ENCODE measurements around the gene OR1N1.

Gene OR1N1

DNA sequence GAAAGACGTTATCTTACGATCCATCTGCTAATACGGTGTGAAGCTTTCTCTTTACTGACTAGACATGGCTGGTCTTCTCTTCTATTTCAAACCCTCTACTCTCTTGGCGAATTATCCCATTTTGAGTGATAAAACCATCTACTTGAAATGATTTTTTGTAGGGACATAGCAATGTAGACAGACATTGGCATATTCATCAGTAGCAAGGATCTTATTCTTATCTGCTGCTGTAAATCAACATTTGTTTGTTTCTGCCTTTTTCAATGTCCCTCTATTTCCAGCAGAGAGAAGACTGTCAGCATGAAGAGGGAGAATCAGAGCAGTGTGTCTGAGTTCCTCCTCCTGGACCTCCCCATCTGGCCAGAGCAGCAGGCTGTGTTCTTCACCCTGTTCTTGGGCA lies 8.3 kb downstream of the OR1N1 start, which contains the start of gene OR1J4:
Gene OR1J4, plus strand, starts transcription at position 301 of the 400 bp plus-strand sequence. Its CDS starts 0 bp downstream, at position 301.
- Histone ChIP-seq H3F3A (ENCODE audit: insufficient read depth, low read length) (no peaks in the 10 kb centered on the region), H3K36me3 (ENCODE audit: insufficient read depth, low read length) (no peaks in the 10 kb centered on the region), H2AFZ (ENCODE audit: low read length) (no peak within 1 kb of the TSS), H4K20me1 (ENCODE audit: insufficient read depth, low read length) (no peaks in the 10 kb centered on the region), H3K4me2 (ENCODE audit: low read length) (no peak within 1 kb of the TSS), H3K27me3 (ENCODE audit: insufficient read depth, low read length) (no peaks in the 10 kb centered on the region), H3K79me2 (ENCODE audit: insufficient read depth, low read length) (no peaks in the 10 kb centered on the region), H3K9me3 (ENCODE audit: low read length) (no peaks in the 10 kb centered on the region), H3K9me2 (ENCODE audit: low read depth, low read length) (no peaks in the 10 kb centered on the region), H3K4me3 (ENCODE audit: low read depth, low read length, poor library complexity, severe bottlenecking) (no peak within 1 kb of the TSS), H3K4me1 (ENCODE audit: insufficient read depth, low read length, severe bottlenecking) (no peaks in the 10 kb centered on the region), H3K9ac (ENCODE audit: low read length) (no peak within 1 kb of the TSS), H3K27ac (ENCODE audit: low read depth, low read length, poor library complexity, severe bottlenecking) (no peak within 1 kb of the TSS)
- no peak for TF ChIP-seq EZH2 (IDR thresholded peaks at IDR 0.05; ENCODE audit: borderline replicate concordance, low read length)

DNA sequence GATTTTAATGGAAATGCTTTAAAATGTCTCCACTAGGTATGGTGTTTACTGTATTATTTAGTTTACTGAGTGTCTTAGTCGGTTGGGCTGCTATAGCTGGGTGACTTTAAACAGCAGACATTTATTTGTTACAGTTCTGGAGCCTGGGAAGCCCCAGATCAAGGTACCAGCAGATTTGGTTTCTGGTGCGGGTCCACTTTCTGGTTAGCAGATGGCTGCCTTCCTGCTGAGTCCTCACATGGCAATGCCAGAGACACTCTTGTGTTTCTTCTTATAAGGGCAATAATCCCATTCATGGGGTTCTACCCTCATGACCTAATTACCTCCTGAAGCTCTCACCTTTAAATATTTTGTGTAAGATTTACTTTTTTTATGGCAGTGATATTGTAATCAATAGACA lies 8.9 kb downstream of the OR1N1 start:
- Histone ChIP-seq H3K9me2 (ENCODE audit: low read depth, low read length) (no peaks in the 10 kb centered on the region), H3K36me3 (ENCODE audit: insufficient read depth, low read length) (no peaks in the 10 kb centered on the region), H3K9me3 (ENCODE audit: low read length) (no peaks in the 10 kb centered on the region), H3F3A (ENCODE audit: insufficient read depth, low read length) (no peaks in the 10 kb centered on the region), H2AFZ (ENCODE audit: low read length) (no peak overlapping the region), H3K4me1 (ENCODE audit: insufficient read depth, low read length, severe bottlenecking) (no peaks in the 10 kb centered on the region), H3K27me3 (ENCODE audit: insufficient read depth, low read length) (no peaks in the 10 kb centered on the region), H3K27ac (ENCODE audit: low read depth, low read length, poor library complexity, severe bottlenecking) (no peak overlapping the region), H3K9ac (ENCODE audit: low read length) (no peak overlapping the region), H3K4me3 (ENCODE audit: low read depth, low read length, poor library complexity, severe bottlenecking) (no peak overlapping the region), H3K79me2 (ENCODE audit: insufficient read depth, low read length) (no peaks in the 10 kb centered on the region), H4K20me1 (ENCODE audit: insufficient read depth, low read length) (no peaks in the 10 kb centered on the region), H3K4me2 (ENCODE audit: low read length) (no peak overlapping the region)
- TF ChIP-seq EZH2 (IDR thresholded peaks at IDR 0.05; ENCODE audit: borderline replicate concordance, low read length), result no peak
- TF ChIP-seq, protein P1, sequence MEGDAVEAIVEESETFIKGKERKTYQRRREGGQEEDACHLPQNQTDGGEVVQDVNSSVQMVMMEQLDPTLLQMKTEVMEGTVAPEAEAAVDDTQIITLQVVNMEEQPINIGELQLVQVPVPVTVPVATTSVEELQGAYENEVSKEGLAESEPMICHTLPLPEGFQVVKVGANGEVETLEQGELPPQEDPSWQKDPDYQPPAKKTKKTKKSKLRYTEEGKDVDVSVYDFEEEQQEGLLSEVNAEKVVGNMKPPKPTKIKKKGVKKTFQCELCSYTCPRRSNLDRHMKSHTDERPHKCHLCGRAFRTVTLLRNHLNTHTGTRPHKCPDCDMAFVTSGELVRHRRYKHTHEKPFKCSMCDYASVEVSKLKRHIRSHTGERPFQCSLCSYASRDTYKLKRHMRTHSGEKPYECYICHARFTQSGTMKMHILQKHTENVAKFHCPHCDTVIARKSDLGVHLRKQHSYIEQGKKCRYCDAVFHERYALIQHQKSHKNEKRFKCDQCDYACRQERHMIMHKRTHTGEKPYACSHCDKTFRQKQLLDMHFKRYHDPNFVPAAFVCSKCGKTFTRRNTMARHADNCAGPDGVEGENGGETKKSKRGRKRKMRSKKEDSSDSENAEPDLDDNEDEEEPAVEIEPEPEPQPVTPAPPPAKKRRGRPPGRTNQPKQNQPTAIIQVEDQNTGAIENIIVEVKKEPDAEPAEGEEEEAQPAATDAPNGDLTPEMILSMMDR (IDR thresholded peaks at IDR 0.05; ENCODE audit: low read length), result no peak

- TF ChIP-seq, protein P1 (IDR thresholded peaks at IDR 0.05; ENCODE audit: low read length), result no peak
- no peak for TF ChIP-seq EZH2 (IDR thresholded peaks at IDR 0.05; ENCODE audit: borderline replicate concordance, low read length)
Observed at GRCh38 chr9:122510502-122510901, 16.6 kb downstream of the OR1N1 start, which contains the start of gene OR1J2. Gene OR1J2, plus strand, starts transcription at chr9:122510802. Its CDS starts 0 bp downstream, at chr9:122510802.

GRCh38 chr9:122506964-122507363 lies 20.1 kb downstream of the OR1N1 start:
- Histone ChIP-seq H2AFZ (ENCODE audit: low read length) (no peak overlapping the region), H4K20me1 (ENCODE audit: insufficient read depth, low read length) (no peaks in the 10 kb centered on the region), H3K9me2 (ENCODE audit: low read depth, low read length) (no peaks in the 10 kb centered on the region), H3K27ac (ENCODE audit: low read depth, low read length, poor library complexity, severe bottlenecking) (no peak overlapping the region), H3K27me3 (ENCODE audit: insufficient read depth, low read length) (no peaks in the 10 kb centered on the region), H3K9me3 (ENCODE audit: low read length) (no peaks in the 10 kb centered on the region), H3K9ac (ENCODE audit: low read length) (no peak overlapping the region), H3K4me3 (ENCODE audit: low read depth, low read length, poor library complexity, severe bottlenecking) (no peak overlapping the region), H3K4me2 (ENCODE audit: low read length) (no peak overlapping the region), H3F3A (ENCODE audit: insufficient read depth, low read length) (no peaks in the 10 kb centered on the region), H3K79me2 (ENCODE audit: insufficient read depth, low read length) (no peaks in the 10 kb centered on the region), H3K36me3 (ENCODE audit: insufficient read depth, low read length) (no peaks in the 10 kb centered on the region), H3K4me1 (ENCODE audit: insufficient read depth, low read length, severe bottlenecking) (no peaks in the 10 kb centered on the region)
- TF ChIP-seq EZH2 (IDR thresholded peaks at IDR 0.05; ENCODE audit: borderline replicate concordance, low read length), result no peak
- TF ChIP-seq, protein P1 (IDR thresholded peaks at IDR 0.05; ENCODE audit: low read length), result no peak

More at GRCh38 chr9:122510502-122510901, 16.6 kb downstream of the OR1N1 start, which contains the start of gene OR1J2:
- no peaks in the 10 kb centered on the region for H3K4me1 ChIP-seq (ENCODE audit: insufficient read depth, low read length, severe bottlenecking)
- no peaks in the 10 kb centered on the region for H3K27me3 ChIP-seq (ENCODE audit: insufficient read depth, low read length)
- no peaks in the 10 kb centered on the region for H3K9me2 ChIP-seq (ENCODE audit: low read depth, low read length)
- no peak within 1 kb of the TSS for H3K9ac ChIP-seq (ENCODE audit: low read length)
- H3K79me2 ChIP-seq (ENCODE audit: insufficient read depth, low read length), result no peaks in the 10 kb centered on the region
- no peak within 1 kb of the TSS for H2AFZ ChIP-seq (ENCODE audit: low read length)
- H4K20me1 ChIP-seq (ENCODE audit: insufficient read depth, low read length), result no peaks in the 10 kb centered on the region
- no peak within 1 kb of the TSS for H3K4me2 ChIP-seq (ENCODE audit: low read length)
- H3K4me3 ChIP-seq (ENCODE audit: low read depth, low read length, poor library complexity, severe bottlenecking), result no peak within 1 kb of the TSS
- H3F3A ChIP-seq (ENCODE audit: insufficient read depth, low read length), result no peaks in the 10 kb centered on the region
- no peaks in the 10 kb centered on the region for H3K9me3 ChIP-seq (ENCODE audit: low read length)
- no peak within 1 kb of the TSS for H3K27ac ChIP-seq (ENCODE audit: low read depth, low read length, poor library complexity, severe bottlenecking)
- no peaks in the 10 kb centered on the region for H3K36me3 ChIP-seq (ENCODE audit: insufficient read depth, low read length)
